Mucosa of rectum (tissue), 2 donors: ENCODE results near the gene SLIT1.

Source experiments
- H3K27ac ChIP-seq, 2 donors: one replicate each; pipeline ENCODE4 v1.7.0; 2013; ENCODE audit warnings: inconsistent platforms in 2 of 2, low read depth in 2 of 2, low read length in 2 of 2
- H3K27me3 ChIP-seq, 2 donors: one replicate each; pipeline ENCODE4 v1.7.0; 2013; ENCODE audit warnings: low read length in 2 of 2; ENCODE audit not compliant: control insufficient read depth in 2 of 2, insufficient read depth in 2 of 2
- H3K36me3 ChIP-seq, 2 donors: one replicate each; pipeline ENCODE4 v1.7.0; 2013; ENCODE audit warnings: low read length in 2 of 2; ENCODE audit not compliant: control insufficient read depth in 2 of 2, insufficient read depth in 2 of 2
- H3K4me1 ChIP-seq, 2 donors: one replicate each; pipeline ENCODE4 v1.7.0; 2013; ENCODE audit warnings: low read length in 2 of 2, mild to moderate bottlenecking in 1 of 2; ENCODE audit not compliant: control insufficient read depth in 2 of 2, insufficient read depth in 2 of 2
- H3K4me3 ChIP-seq, 2 donors: one replicate each; pipeline ENCODE4 v1.7.0; 2013; ENCODE audit warnings: low read length in 2 of 2
- H3K9ac ChIP-seq, 2 donors: one replicate each; pipeline ENCODE4 v1.7.0; 2013; ENCODE audit warnings: low read length in 2 of 2, low read depth in 1 of 2, mild to moderate bottlenecking in 1 of 2
- H3K9me3 ChIP-seq, 2 donors: one replicate each; pipeline ENCODE4 v1.7.0; 2013; ENCODE audit warnings: low read length in 2 of 2; ENCODE audit not compliant: control insufficient read depth in 2 of 2
- donor health status: healthy.
- donor health status: Normal muscosa, but diverticular disease.

The SLIT1 gene

GRCh38 chr10:97000487-97001182 lies 185.1 kb downstream of the SLIT1 start:
- no peaks in the 10 kb centered on the region for H3K27me3 ChIP-seq
- no peak overlapping the region for H3K27ac ChIP-seq
- no peaks in the 10 kb centered on the region for H3K9me3 ChIP-seq
- no peak overlapping the region for H3K9ac ChIP-seq
- H3K36me3 ChIP-seq = no peaks in the 10 kb centered on the region
- no peaks in the 10 kb centered on the region for H3K4me1 ChIP-seq
- H3K4me3 ChIP-seq = no peak overlapping the region

- no peaks in the 10 kb centered on the region for H3K36me3 ChIP-seq
- no peaks in the 10 kb centered on the region for H3K4me1 ChIP-seq
- H3K9ac ChIP-seq = no peak overlapping the region
- H3K9me3 ChIP-seq = no peaks in the 10 kb centered on the region
- H3K27ac ChIP-seq = no peak overlapping the region
- H3K27me3 ChIP-seq = no peaks in the 10 kb centered on the region
- no peak overlapping the region for H3K4me3 ChIP-seq
These were observed 185.8 kb downstream of the SLIT1 start for GRCh38 chr10:96999987-97000386.

- Histone ChIP-seq H3K9me3 (no peaks in the 10 kb centered on the region), H3K36me3 (no peaks in the 10 kb centered on the region), H3K27ac (no peak overlapping the region), H3K4me1 (no peaks in the 10 kb centered on the region), H3K4me3 (no peak overlapping the region), H3K9ac (no peak overlapping the region), H3K27me3 (no peaks in the 10 kb centered on the region)
These were observed 186.4 kb downstream of the SLIT1 start for GRCh38 chr10:96999337-96999736.

- Histone ChIP-seq H3K9ac (no peak overlapping the region), H3K36me3 (no peaks in the 10 kb centered on the region), H3K9me3 (no peaks in the 10 kb centered on the region), H3K27ac (no peak overlapping the region), H3K4me1 (no peaks in the 10 kb centered on the region), H3K27me3 (no peaks in the 10 kb centered on the region), H3K4me3 (no peak overlapping the region)
These were observed 187.3 kb downstream of the SLIT1 start for GRCh38 chr10:96998329-96998888.

GRCh38 chr10:96996275-96996965 lies 189.3 kb downstream of the SLIT1 start:
- Histone ChIP-seq H3K27ac (no peak overlapping the region), H3K4me3 (no peak overlapping the region), H3K27me3 (no peaks in the 10 kb centered on the region), H3K9me3 (no peaks in the 10 kb centered on the region), H3K36me3 (no peaks in the 10 kb centered on the region), H3K4me1 (no peaks in the 10 kb centered on the region), H3K9ac (no peak overlapping the region)

GRCh38 chr10:96995851-96996250 lies 189.9 kb downstream of the SLIT1 start:
- Histone ChIP-seq H3K4me1 (no peaks in the 10 kb centered on the region), H3K27me3 (no peaks in the 10 kb centered on the region), H3K4me3 (no peak overlapping the region), H3K9ac (no peak overlapping the region), H3K9me3 (no peaks in the 10 kb centered on the region), H3K36me3 (no peaks in the 10 kb centered on the region), H3K27ac (no peak overlapping the region)

- no peaks in the 10 kb centered on the region for H3K36me3 ChIP-seq
- H3K27ac ChIP-seq = no peak overlapping the region
- H3K9ac ChIP-seq = no peak overlapping the region
- no peaks in the 10 kb centered on the region for H3K4me1 ChIP-seq
- no peak overlapping the region for H3K4me3 ChIP-seq
- no peaks in the 10 kb centered on the region for H3K9me3 ChIP-seq
- no peaks in the 10 kb centered on the region for H3K27me3 ChIP-seq
These were observed 193.0 kb downstream of the SLIT1 start for GRCh38 chr10:96992721-96993120.

GRCh38 chr10:96991313-96991841 lies 194.4 kb downstream of the SLIT1 start:
- no peaks in the 10 kb centered on the region for H3K9me3 ChIP-seq
- no peaks in the 10 kb centered on the region for H3K36me3 ChIP-seq
- no peak overlapping the region for H3K27ac ChIP-seq
- H3K27me3 ChIP-seq = no peaks in the 10 kb centered on the region
- no peaks in the 10 kb centered on the region for H3K4me1 ChIP-seq
- no peak overlapping the region for H3K4me3 ChIP-seq
- H3K9ac ChIP-seq = no peak overlapping the region

GRCh38 chr10:96988426-96988825 lies 197.3 kb downstream of the SLIT1 start:
- H3K9ac ChIP-seq = no peak overlapping the region
- H3K36me3 ChIP-seq = no peaks in the 10 kb centered on the region
- H3K27me3 ChIP-seq = no peaks in the 10 kb centered on the region
- H3K4me3 ChIP-seq = no peak overlapping the region
- H3K4me1 ChIP-seq = no peaks in the 10 kb centered on the region
- H3K27ac ChIP-seq = no peak overlapping the region
- no peaks in the 10 kb centered on the region for H3K9me3 ChIP-seq

GRCh38 chr10:96987842-96988175 lies 197.9 kb downstream of the SLIT1 start:
- Histone ChIP-seq H3K4me3 (no peak overlapping the region), H3K27me3 (no peaks in the 10 kb centered on the region), H3K9ac (no peak overlapping the region), H3K36me3 (no peaks in the 10 kb centered on the region), H3K9me3 (no peaks in the 10 kb centered on the region), H3K27ac (no peak overlapping the region), H3K4me1 (no peaks in the 10 kb centered on the region)
